Bronchial epithelial cell (primary cell): Measurements from ENCODE around the gene CDHR2. TPM values are rescaled to one million over a fixed set of nuclear protein-coding genes. Genes with fewer than 3 reads are reported as not detected.

Experiments used
- DNase-seq: peaks from one replicate; pipeline ENCODE4 v3.0.0-alpha.2; 2010; ENCODE audit warnings: low read depth
- FAIRE-seq: peaks from 2 replicates; lab custom pipeline; 2011; peaks lifted over from hg19 to GRCh38; lab: Jason Lieb, UNC
- H3K27me3 ChIP-seq: 2 replicates; pipeline ENCODE4 v1.5.1; 2011; ENCODE audit warnings: low read length; ENCODE audit not compliant: control insufficient read depth, insufficient read depth
- H3K36me3 ChIP-seq: 2 replicates; pipeline ENCODE4 v1.5.1; 2011; ENCODE audit warnings: low read length; ENCODE audit not compliant: control insufficient read depth, insufficient read depth
- H3K4me3 ChIP-seq: 2 replicates; pipeline ENCODE4 v1.5.1; 2011; ENCODE audit warnings: mild to moderate bottlenecking, low read depth, low read length, control low read depth
- total RNA-seq: library from RNA; depleted of rRNA; stranded (reverse); fragments of >200 nt; gene quantifications from 2 replicates; pipeline ENCODE4 v1.2.1, GENCODE V29; 2014
- TF ChIP-seq, protein P1 (sequence below): IDR thresholded peaks from 2 replicates; pipeline ENCODE4 v1.5.1; 2011; ENCODE audit warnings: mild to moderate bottlenecking, moderate library complexity, low read length, control low read depth, inconsistent platforms; ENCODE audit not compliant: insufficient read depth, severe bottlenecking

Gene CDHR2
- total RNA-seq, 1 donor from 2014 or later: under 0.01 TPM

DNA sequence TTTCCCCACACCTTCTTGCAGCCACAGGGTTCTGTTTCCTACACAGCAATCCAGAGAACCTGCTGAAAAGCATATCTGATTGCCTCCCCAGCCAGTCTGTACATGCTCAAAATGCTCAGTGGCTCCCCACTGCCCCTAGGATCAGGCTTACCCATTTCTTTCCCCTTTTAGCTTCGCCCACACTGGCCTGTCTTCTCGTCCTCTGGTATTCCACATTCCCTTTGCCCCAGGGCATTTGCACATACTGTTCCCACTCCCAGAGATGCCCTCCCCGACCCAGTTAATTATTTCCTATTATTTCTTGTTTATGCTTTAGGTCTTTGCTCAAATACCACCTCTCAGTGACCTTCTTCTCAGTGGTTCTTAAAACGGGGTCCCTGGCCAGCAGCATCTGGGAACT, 91.5 kb downstream of the CDHR2 start:
- Histone ChIP-seq H3K36me3 (no peaks in the 10 kb centered on the region), H3K27me3 (peaks cover 2% of the 10 kb centered on the region), H3K4me3 (no peak overlapping the region)
- TF ChIP-seq, protein P1, sequence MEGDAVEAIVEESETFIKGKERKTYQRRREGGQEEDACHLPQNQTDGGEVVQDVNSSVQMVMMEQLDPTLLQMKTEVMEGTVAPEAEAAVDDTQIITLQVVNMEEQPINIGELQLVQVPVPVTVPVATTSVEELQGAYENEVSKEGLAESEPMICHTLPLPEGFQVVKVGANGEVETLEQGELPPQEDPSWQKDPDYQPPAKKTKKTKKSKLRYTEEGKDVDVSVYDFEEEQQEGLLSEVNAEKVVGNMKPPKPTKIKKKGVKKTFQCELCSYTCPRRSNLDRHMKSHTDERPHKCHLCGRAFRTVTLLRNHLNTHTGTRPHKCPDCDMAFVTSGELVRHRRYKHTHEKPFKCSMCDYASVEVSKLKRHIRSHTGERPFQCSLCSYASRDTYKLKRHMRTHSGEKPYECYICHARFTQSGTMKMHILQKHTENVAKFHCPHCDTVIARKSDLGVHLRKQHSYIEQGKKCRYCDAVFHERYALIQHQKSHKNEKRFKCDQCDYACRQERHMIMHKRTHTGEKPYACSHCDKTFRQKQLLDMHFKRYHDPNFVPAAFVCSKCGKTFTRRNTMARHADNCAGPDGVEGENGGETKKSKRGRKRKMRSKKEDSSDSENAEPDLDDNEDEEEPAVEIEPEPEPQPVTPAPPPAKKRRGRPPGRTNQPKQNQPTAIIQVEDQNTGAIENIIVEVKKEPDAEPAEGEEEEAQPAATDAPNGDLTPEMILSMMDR: no peak
- DNase-seq (no peak), FAIRE-seq (no peak)

DNA sequence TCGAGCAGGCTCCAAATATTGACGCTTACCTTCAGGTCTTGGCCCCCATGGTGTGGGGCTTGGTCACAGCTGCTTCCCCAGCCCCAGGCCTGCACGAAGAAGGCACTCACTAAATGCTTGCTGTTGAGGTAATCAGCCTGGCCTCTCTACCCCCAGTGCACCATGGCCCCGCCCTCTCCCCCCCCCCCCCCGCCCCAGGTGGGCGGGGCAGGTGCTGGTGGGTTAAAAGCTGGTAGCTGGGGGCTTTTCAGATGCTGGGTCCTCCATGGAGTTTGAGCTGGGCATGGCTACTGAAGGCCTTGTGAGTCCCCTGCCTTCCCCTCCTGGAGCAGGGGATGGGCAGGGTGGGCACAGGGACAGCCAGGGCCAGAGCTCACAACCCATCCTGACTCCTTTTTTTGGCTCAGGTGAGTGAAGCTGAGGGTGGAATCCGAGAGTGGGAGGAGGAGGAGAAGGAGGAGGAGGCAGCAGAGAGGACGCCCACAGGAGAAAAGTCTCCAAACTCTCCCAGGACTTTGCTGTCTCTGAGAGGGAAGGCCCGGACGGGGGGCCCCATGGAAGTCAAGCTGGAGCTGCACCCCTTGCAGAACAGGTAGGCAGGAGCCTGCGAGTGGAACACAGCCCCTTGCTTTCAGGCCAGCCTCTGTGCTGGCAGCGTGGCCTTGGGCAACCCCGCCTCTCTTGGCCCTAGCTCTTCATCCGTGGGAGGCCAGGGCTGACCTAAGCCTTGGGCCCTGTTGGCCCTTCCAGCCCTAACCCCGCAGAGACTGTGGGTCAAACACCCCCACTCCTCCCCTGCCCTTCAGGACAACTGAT, 93.7 kb downstream of the CDHR2 start:
- H3K36me3 ChIP-seq: no peaks in the 10 kb centered on the region
- DNase-seq: no peak
- no peak for FAIRE-seq
- TF ChIP-seq, protein P1: no peak
- H3K27me3 ChIP-seq: no peaks in the 10 kb centered on the region
- H3K4me3 ChIP-seq: no peak overlapping the region

GRCh38 chr5:176643491-176644219, 94.5 kb downstream of the CDHR2 start:
- FAIRE-seq: no peak
- no peaks in the 10 kb centered on the region for H3K36me3 ChIP-seq
- TF ChIP-seq, protein P1: no peak

GRCh38 chr5:176644294-176644693, 95.2 kb downstream of the CDHR2 start:
- DNase-seq (no peak), FAIRE-seq (no peak)
- Histone ChIP-seq H3K36me3 (no peaks in the 10 kb centered on the region), H3K27me3 (no peaks in the 10 kb centered on the region), H3K4me3 (no peak overlapping the region)
- TF ChIP-seq, protein P1: no peak

More at GRCh38 chr5:176643491-176644219, 94.5 kb downstream of the CDHR2 start:
- no peaks in the 10 kb centered on the region for H3K27me3 ChIP-seq
- no peak overlapping the region for H3K4me3 ChIP-seq
- DNase-seq: no peak

DNA sequence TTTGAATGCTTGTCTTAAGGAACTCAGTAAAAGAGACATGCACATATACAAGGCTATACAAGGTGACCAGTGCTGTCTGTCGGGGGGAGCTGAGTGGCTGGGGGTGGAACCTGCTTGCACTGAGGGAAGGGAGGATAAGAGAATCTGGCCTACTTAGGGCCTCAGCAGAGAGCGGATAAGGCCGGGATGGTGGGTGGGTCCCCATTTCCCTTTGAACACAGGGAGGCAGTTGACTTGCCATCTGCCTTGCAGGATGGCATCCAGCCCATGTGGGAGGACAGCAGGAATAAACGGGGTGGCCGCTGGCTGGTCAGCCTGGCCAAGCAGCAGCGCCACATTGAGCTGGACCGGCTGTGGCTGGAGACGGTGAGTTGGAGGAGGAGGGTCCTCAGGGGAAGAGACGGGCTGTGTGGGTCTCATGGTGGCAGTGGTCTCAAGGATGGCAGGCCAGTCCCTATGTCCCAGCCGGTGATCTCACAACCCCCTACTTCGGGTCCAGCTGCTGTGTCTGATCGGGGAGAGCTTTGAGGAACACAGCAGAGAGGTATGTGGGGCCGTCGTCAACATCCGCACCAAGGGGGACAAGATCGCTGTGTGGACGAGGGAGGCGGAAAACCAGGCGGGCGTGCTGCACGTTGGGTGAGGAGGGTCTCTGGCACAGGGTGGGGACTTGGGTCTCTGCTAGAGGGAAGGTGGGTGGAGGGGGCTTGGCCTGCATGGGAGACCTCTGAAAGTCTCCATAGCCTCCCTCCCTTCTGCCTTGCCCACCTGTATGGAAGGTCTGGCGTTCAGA, 95.9 kb downstream of the CDHR2 start:
- no peak overlapping the region for H3K4me3 ChIP-seq
- DNase-seq (no peak), FAIRE-seq (no peak)
- H3K36me3 ChIP-seq: no peaks in the 10 kb centered on the region
- H3K27me3 ChIP-seq: no peaks in the 10 kb centered on the region
- TF ChIP-seq, protein P1: no peak

Other genes starting within 250 kb of the CDHR2 start
- 54.2 and 70.2 TPM in 2 replicates for gene KIAA1191, start 187.6 kb upstream of the CDHR2 start, total RNA-seq
- gene ARL10, start 183.9 kb upstream of the CDHR2 start, total RNA-seq: 4.2 and 5.2 TPM in 2 replicates
- 29.3 and 36.1 TPM in 2 replicates for gene NOP16, start 160.7 kb upstream of the CDHR2 start, total RNA-seq
- 20.8 and 22.7 TPM in 2 replicates for gene HIGD2A, start 160.6 kb upstream of the CDHR2 start, total RNA-seq
- 241 and 381 TPM in 2 replicates for gene CLTB, start 132.8 kb upstream of the CDHR2 start, total RNA-seq
- gene FAF2, start 101.0 kb upstream of the CDHR2 start, total RNA-seq: 34.8 and 46.9 TPM in 2 replicates
- 2.1 and 3.6 TPM in 2 replicates for gene RNF44, start 11.9 kb upstream of the CDHR2 start, total RNA-seq
- 1.6 and 2.8 TPM in 2 replicates for gene GPRIN1, start 60.8 kb downstream of the CDHR2 start, total RNA-seq
- gene SNCB, start 81.2 kb downstream of the CDHR2 start, total RNA-seq: not detected in 2 replicates
- gene EIF4E1B, start 81.3 kb downstream of the CDHR2 start, total RNA-seq: not detected in 2 replicates
- gene TSPAN17, start 98.1 kb downstream of the CDHR2 start, total RNA-seq: 46.3 and 55.9 TPM in 2 replicates